ENCODE measurements around the gene DBH. TPM values are rescaled to one million over a fixed set of nuclear protein-coding genes. Genes with fewer than 3 reads are reported as not detected.

DBH gene
- total RNA-seq, 1 donor from 2014 or later, result under 0.01 TPM

DNA sequence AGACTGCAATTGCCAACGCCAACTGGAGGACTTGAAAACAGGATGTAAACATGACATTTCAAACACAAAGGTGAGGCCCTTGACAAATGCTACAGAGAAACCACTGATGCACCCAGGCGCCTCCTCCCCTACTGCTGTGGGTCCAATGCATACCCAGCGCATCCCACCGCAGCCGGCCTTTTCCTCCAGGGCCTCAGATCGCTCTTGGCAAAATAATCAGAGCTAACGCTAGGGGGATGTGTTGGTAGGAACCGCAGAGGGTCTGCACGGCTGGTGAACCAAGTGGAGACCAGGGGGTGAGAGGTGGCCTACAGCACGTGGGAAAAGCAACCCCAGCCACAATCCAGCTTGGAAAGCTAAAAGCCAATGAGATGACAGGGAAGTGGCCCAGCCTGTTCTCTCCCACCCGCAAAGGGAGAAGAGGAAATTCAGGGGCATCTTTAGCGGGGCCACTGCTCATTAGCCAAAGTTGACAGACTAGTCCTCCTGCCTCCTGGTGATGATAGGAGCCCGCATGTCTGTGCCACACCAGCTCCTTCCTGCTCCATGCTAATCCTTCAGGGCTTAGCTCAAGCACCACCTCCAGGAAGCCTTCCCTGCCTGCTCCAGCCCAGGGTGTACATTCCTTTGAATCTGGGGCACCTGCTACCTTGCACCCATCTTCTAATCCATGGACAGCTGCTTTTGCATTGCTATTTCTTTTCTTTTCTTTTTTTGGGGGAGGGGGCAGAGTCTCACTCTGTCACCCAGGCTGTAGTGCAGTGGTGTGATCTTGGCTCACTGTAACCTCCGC lies 32.8 kb upstream of the DBH start:
- FAIRE-seq, result no peak

DNA sequence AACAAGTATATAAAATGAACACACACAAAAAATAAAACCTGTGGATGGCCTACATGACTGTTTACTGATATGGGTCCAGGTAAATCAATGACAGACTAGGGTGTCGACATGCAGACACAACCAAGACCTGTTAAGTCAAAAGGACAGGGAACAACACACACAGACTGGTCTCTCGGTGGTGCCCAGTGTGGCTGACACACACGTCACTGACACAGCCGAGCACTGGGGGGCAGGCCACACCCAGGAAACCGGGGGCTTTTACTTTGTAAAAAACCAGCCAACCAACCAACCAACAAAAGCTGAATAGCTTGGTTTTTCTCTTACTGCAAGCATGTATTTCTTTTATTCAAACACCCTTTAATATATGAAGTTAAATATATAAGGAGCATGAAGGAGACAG lies 31.9 kb upstream of the DBH start:
- no peak for FAIRE-seq
- DNase-seq (ENCODE audit: low spot score in 2 of 2), result no peak

More for the DNA sequence above, 32.8 kb upstream of the DBH start:
- no peak for DNase-seq (ENCODE audit: low spot score in 2 of 2)

DNA sequence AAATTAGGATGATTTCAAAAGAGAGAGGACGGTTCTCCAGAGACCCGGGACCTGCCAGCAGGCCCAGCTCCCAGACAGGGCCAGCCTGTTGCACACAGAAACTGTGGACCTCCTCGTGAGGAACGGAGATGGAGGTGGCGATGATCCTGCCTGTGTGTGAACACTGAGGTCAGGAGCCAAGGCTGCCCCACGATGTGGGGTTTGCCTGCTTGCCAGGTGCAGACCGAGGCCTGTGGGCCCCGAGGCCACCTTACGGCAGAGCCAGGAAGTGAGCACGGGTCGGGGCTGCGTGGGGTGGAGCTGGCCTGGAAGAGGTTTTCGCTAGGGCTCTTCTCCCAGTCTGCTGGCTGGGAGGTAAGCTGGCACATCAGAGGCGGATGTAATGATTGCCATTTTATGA lies 31.3 kb upstream of the DBH start:
- no peak for FAIRE-seq
- DNase-seq (ENCODE audit: low spot score in 2 of 2), result no peak

DNA sequence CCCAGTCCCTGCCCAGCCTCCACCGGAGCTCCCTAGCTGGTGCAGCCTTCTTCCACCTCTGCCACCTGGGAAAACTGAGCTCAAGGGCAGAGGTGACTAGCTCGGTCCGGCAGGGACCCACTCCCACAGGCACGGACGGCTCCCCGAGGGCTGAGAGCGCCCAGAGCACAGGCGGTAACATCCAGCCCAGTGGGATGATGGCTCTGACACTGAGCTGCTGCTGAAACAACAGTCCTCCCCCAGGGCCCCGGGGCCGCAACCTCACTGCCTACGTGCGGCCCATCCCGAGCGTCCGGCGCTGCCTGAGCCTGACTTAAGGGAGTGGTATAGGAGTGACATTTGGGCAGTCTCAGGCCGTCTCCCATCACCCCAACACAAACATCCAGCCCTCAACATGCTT lies 30.7 kb upstream of the DBH start:
- no peak for FAIRE-seq

DNA sequence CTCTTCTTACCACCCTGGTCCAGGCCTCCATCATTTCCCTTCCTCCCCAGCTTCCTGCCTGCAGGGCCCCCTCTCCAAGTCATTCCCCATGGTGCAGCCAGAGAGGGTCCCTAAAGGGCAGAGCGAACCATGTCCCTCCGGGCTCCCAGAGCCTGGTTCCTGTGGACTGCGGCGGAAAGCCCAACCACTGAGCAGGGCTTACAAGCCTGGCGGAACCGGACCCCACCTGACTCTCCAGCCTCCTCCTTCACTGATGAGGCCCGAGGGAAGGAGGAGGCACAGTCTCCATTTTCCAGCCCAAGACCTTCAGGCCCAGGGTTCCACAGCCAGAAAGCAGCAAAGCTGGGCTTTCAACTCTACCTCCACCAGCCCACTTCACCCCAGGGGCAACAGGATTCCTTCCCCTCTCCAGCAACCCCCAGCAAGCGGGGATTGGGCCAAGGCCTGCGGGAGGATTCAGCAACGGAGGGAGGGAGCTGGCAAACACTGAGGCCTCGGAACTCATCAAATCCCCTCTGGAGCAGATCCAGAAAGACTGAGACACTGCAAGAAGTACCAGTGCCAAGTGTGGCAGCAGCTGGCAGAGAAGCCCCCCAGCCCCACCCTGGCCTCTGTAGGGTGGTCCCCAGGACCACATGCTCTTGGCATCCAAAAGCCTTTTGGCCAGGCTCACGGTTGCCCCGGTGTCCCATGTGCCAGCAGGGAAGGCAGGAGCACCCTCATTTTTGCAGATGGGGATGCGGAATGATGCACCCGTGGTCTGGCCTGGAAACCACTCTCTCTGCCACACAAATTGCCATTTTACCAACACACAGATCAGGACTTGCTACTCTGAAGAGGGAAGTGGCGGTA lies 30.1 kb upstream of the DBH start:
- FAIRE-seq, result no peak

More for the DNA sequence above, 30.7 kb upstream of the DBH start:
- no peak for DNase-seq (ENCODE audit: low spot score in 2 of 2)

DNA sequence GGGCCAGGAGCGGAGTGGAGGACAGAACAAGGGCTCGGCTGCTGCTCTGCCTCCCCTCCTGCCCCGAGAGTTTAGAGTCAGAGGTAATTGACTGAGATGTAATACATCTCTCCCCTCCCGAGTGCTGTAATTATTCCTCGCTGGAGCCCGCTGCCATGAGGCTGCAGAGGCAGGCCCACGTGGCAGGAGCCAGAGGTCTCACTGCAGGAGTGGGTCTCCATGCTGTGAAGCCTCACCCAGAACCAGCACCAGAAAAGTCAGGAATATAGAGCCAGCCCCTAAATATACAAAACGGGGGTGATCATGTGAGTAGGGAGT lies 29.5 kb upstream of the DBH start:
- FAIRE-seq (no peak), DNase-seq (ENCODE audit: low spot score in 2 of 2) (no peak)

More for the DNA sequence above, 30.1 kb upstream of the DBH start:
- DNase-seq (ENCODE audit: low spot score in 2 of 2), result no peak

DNA sequence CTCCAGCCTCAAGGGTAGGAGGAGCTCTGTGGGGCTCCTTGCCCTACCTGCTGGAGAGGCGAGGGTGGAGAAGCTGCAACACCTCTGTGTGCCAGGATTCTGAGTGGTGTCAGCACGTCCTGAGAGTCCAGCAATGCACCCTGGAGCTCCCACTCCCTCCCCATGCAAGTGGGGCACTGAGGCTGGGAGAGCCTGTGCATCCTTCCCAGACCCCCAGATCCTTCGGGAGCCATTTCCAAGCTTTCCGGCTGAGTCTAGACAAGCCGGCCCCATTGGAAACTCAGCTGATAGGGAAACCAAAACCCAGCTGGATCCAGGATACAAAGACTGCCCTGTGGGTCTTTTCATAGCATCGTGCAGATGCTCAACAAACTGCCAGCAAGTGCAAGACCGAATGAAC lies 28.8 kb upstream of the DBH start:
- FAIRE-seq (no peak), DNase-seq (ENCODE audit: low spot score in 2 of 2) (no peak)

DNA sequence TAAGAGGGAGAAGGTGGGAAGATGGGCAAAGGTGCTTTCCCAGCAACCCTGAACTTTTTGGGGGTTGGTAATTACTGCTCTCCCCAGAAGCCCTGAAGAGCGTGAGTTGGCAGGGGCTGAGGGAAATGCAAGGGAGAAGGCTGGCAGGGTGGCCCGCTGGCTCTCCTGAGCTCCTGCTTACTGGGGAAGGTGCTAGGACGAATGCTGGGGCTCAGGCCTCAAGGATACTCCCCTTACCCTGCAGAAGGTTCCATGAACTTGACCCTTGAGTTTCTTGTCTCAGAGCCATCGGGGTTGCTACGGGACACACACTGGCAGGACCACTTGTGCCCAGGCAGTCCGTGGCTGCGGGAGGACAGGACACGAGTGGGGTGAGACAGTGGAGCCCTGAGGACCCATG lies 28.2 kb upstream of the DBH start:
- FAIRE-seq (no peak), DNase-seq (ENCODE audit: low spot score in 2 of 2) (no peak)

DNA sequence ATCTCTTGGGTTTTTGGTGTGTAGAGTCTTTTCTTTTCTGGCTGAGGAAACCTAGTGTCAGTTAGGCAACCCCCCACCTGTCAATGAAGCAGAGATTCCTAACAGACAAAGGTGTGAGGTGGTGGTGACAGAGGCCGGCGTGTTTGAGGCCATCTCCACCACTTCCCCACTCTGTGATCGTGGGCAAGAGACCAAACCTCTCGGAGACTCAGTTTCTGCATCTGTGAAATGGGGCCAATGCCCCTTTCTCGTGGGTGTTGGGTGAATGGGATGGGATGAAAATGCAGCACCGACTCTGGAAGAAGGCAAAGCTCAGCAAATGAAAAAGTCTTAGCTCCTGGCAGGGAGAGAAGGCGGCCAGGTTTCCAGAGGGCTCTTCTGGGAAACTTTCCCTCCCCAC lies 27.8 kb upstream of the DBH start:
- FAIRE-seq, result no peak
- no peak for DNase-seq (ENCODE audit: low spot score in 2 of 2)

DNA sequence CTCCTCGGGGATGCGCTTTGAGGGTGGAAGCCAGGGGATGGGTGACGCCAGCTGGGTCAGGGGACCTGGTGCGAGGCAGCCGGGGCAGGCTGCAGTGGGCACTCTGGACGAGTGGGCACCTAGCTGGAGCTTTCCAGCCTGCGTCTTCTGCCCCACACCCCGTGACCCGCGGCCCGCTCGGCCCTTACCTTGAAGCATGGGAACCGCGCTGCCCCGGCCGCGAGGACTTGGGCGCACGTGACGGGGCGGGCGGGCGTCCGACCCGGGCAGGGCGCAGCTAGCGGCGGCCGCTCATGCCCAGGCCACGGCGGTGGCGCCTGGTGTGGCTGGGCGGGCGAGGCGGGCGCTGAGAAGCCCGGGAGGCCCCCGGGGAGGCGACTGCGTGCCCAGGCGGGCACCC lies 27.3 kb upstream of the DBH start:
- no peak for FAIRE-seq
- no peak for DNase-seq (ENCODE audit: low spot score in 2 of 2)

DNA sequence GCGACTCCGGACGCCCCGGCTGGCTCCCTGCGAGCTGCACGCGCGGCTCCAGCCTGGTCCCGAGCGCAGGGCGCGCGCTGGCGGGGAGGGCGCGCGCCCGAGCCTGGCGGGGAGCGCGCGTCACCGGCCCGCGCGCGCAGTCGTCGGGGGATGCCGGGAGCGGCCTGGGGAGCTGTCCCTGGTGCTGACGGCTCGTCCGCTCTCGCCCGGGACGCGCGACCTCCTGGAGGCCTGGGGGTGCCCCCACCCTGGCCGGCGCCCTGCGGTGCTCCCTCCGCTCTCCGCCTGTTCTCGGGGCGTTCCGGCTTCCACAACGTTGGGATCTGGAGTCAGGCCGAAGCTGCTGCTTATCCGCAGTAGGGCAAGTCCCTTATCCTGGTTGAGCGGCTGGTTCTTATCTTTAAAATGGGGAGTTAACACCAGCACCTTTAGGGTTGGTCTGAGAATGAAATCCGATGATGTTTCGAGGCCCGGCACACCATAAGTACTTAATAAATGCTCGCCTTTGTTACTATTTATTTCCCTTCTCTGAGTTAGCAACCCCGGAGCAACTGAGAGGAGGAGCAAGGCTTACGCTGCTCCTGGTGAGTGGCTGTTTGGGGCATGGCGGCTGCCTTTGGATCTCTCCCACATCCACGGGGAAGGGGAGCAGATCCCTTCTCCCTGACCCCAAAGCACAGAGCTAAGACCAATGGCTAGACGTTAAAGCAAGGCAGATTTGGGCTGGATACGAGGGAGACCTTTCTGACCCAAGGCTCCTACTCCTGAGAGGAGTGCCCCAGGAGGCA lies 26.7 kb upstream of the DBH start, which contains the start of gene FAM163B:
TSS of gene FAM163B (minus strand) at position 79 of the 788 bp plus-strand sequence. CDS start 29,166 bp downstream, outside the sequence.
- no peak for FAIRE-seq

DNA sequence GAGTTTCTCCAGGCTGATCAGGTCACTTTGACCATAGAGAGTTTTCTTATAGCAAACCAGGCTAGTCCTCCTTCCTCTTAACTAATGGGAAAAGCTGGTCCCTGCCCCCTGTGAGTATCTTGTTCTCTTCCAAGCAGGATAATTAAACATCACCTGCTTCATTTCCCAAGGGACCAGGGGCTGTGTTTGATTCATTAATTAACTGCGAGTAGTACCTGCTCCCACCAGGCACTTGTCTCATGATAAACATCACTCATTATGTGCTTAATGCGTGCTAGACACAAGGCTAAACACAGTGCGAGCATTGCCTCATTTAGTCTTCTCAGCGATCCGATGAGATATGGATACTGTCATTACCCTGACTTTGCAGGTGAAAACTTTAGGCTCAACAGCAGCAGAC lies 25.3 kb upstream of the DBH start:
- DNase-seq (ENCODE audit: low spot score in 2 of 2) (no peak), FAIRE-seq (no peak)

More for the DNA sequence above, 26.7 kb upstream of the DBH start, which contains the start of gene FAM163B:
- peak; percentile 76 to 80 for DNase-seq (ENCODE audit: low spot score in 2 of 2)

DNA sequence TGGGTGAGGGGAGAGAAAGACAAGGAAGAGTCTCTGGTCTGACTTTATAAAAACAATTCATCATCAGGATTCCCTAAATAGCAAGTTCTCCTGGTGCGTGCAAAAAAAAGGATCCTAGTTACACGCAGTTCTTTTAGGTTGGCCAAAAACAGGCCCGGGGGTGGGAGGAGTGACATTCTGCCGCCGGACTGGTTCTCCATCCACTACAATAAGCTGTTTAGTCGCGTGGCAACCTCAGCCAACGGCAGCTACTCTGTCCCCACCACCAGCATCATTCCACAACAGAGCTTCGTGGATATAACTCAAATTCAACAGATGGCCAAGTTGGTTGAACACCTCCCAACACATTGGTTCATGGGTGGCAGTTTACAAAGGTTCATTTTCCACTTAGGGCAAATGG lies 24.1 kb upstream of the DBH start:
- FAIRE-seq, result no peak

DNA sequence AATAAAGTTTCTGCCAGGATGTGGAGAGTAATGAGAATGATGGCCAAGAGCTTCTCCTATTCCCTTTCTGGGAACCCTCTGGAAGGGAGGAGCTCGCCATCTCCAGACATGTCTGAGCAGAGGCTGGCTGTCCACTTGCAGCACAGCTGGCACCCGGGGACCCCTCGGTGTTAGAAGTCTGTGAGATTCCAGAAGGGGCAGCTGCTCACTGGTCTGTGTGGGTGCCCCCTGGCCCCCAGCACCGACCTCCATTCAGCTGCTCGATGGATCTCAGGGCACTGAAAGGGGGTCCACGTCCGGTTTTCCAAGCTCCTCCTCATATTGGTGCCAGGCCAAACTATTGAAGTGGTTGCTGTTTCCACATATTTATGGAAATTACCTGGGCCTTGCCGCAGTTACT lies 23.3 kb upstream of the DBH start:
- FAIRE-seq (no peak), DNase-seq (ENCODE audit: low spot score in 2 of 2) (no peak)

More for the DNA sequence above, 24.1 kb upstream of the DBH start:
- no peak for DNase-seq (ENCODE audit: low spot score in 2 of 2)

DNA sequence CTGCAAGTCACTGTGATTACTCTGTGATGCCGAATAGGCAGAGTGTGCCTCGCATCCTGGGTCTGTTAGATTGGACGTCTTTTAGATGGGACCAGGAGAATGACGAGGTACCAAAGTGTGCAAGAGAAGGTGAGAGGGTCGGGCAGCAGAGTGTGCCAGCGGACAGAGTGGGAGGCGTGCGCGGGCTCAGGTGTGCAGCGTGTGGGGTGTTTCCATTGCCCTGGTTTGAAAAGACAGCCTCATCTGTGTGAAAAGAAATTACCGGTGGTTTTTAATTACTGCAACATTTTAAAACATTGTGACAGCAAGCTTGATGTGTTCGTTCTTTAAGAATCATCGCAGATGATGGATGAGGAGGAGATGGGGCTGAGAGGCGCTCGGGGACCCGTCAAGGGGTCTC lies 22.7 kb upstream of the DBH start:
- FAIRE-seq, result no peak
- DNase-seq (ENCODE audit: low spot score in 2 of 2), result no peak

DNA sequence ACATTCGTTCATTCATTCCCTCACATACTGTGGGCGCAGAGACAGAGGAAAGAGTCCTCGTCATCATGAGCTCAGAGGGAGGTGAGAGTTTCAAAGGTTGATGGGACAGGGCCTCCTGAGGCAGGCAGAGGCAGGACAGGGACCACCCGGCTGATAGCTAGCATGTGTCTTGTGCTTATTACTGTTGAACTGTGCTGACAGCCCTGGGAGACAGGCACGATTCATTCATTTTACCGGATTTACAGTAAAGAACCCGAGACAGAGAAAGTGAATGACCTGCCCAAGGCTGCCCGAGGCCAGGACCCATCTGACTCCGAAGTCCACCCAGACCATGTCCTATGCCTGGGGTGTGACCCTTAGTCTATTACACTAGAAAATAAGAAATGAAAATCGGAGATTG lies 22.1 kb upstream of the DBH start:
- no peak for DNase-seq (ENCODE audit: low spot score in 2 of 2)
- no peak for FAIRE-seq

DNA sequence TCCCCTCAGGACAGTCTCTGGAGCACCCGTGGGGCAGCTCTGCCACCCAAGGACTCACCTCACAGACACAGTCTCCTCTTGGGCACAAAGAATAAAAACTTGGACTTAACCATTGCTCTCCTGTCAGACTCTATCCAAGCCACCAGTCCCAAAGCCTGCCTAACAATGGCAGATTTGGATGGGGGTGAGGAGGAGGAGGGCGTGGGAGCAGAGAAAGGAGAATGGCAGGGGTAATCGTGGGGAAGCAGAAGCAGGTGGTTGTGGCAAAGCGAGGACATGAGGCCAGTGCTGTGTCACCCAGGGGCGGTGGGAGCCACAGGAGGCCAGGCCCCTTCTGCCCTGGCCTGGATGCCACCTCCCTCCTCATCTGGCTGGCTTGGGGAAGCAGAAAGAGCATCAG lies 21.5 kb upstream of the DBH start:
- DNase-seq (ENCODE audit: low spot score in 2 of 2), result no peak
- no peak for FAIRE-seq

DNA sequence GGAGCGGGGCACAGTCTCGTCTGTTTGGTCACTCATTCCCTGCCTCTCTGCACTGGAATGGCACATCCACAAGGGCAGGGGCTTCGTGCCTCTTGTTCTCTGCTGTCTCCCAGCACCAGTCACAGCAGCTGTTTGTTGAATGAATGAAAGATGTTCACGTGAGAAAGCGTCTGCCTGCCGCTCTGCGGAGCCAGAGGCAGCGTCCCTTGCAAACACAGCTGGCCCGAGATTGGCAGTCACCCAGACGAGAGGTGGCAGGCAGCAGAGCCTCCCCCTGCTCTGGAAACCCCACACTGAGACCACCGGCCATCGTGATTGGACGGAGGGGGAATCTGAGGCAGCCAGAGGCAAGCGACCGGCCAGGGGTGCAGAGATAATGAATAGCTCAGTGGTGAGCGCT lies 21.0 kb upstream of the DBH start:
- FAIRE-seq (no peak), DNase-seq (ENCODE audit: low spot score in 2 of 2) (no peak)

DNA sequence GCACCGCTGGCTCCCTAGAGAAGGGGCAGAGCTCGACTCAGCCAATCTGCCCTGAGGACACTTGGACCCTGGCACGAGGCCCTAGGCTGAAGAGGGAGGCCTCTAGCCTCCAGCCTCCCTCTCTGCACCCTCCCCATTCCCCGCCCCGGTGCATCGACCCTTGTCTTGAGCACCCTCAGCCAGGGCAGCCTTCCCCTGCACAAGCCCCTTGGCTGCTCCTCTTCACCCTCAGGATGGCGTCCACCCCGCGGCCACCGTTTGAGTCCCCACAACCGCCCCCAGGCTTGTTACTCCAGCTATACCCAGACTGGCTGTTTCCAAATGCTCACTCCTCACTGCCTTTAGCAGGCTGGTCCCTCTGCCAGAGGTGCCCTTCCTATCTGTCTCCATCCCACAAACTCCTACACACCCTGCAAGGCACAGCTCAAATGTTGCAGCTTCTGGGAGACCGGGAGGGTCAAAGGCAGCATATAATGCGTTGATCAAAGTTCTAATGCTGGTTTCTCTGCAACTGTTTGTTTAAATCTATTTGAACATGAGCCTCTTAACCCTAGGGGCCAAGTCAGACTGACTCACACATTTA lies 20.5 kb upstream of the DBH start:
- DNase-seq (ENCODE audit: low spot score in 2 of 2) (no peak), FAIRE-seq (no peak)

DNA sequence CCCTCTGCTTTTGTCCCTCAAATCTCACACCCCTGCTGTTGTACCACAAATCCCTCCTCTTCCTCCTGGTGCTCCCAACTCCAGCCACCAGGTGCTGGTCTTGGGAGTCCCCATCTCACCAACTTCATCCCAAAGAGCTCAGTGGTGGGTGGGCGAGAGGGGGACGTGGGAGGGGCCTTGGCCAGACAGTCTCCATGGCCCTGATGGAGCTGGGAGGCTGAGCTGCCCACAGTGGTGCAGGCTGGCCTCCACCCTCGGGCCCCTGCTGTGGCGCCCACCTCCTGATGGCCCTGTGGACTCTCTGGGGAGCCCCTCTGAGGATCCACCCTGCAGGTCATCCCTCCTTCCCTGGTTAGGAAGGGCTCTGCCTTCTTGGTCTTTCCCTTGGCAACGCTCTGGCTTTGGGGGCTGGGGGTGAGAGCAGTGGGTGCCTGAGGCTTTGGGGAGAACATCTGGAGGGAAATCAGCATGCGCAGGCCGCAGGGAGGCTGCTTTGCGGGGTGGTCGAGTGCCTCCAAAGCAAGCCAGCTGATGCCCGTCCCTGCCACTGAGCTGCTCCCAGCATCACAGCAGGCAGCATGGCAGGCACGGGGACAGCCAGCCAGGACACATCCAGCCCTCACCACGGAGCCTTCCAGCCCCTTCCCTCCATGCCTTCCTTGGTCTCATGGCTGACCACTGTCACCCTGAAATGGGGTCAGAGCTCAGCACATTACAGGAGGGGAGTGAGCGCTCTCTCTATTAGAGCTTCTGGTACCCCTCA lies 19.3 kb upstream of the DBH start:
- DNase-seq (ENCODE audit: low spot score in 2 of 2), result no peak
- FAIRE-seq, result no peak

All from frontal cortex (tissue), 4 donors.